BE2C (cell line): ENCODE measurements around the gene CLDND1.
"Not testable (repeated sequence)": the region's sequence is repeated elsewhere in the genome, so short reads cannot be mapped to it uniquely, and the experiment has no call there.

ENCODE experiments used
- DNase-seq: peaks from one replicate; pipeline ENCODE4 v3.0.0-alpha.2; 2020
- H3K27me3 ChIP-seq: fragments of 250-450 bp; sonication (Bioruptor Pico); 2 replicates; pipeline ENCODE4 v1.5.1; 2020; ENCODE audit warnings: mild to moderate bottlenecking
- H3K36me3 ChIP-seq: fragments of 250-450 bp; sonication (Bioruptor Pico); 2 replicates; pipeline ENCODE4 v1.5.1; 2020; ENCODE audit warnings: mild to moderate bottlenecking
- H3K4me1 ChIP-seq: fragments of 250-450 bp; sonication (Bioruptor Pico); 2 replicates; pipeline ENCODE4 v1.5.1; 2020
- H3K4me3 ChIP-seq: 2 replicates; pipeline ENCODE4 v1.5.1; 2011; ENCODE audit warnings: low read depth, low read length
- H3K9me3 ChIP-seq: fragments of 250-450 bp; sonication (Bioruptor Pico); 2 replicates; pipeline ENCODE4 v1.5.1; 2020
- CTCF ChIP-seq: IDR thresholded peaks from 2 replicates; pipeline ENCODE4 v1.5.1; 2012; ENCODE audit warnings: mild to moderate bottlenecking, low read depth, low read length

Gene CLDND1

GRCh38 chr3:98564282-98565005, 41.7 kb upstream of the CLDND1 start:
- no peak for TF ChIP-seq CTCF
- DNase-seq, result no peak
- no peak overlapping the region for H3K4me3 ChIP-seq
- H3K27me3 ChIP-seq, result peaks cover 2% of the 10 kb centered on the region; the same call in 1 of the 2 replicates
- no peaks in the 10 kb centered on the region for H3K36me3 ChIP-seq
- no peaks in the 10 kb centered on the region for H3K4me1 ChIP-seq
- H3K9me3 ChIP-seq, result no peaks in the 10 kb centered on the region

- H3K4me3 ChIP-seq, result no peak overlapping the region
- no peaks in the 10 kb centered on the region for H3K4me1 ChIP-seq
- H3K36me3 ChIP-seq, result no peaks in the 10 kb centered on the region
- no peak for DNase-seq
- H3K27me3 ChIP-seq, result peaks cover 2% of the 10 kb centered on the region; the same call in 1 of the 2 replicates
- TF ChIP-seq CTCF, result no peak
- no peaks in the 10 kb centered on the region for H3K9me3 ChIP-seq
Measured at GRCh38 chr3:98563661-98564281, 41.1 kb upstream of the CLDND1 start.

- H3K4me1 ChIP-seq, result no peaks in the 10 kb centered on the region
- H3K36me3 ChIP-seq, result no peaks in the 10 kb centered on the region
- H3K4me3 ChIP-seq, result no peak overlapping the region
- TF ChIP-seq CTCF, result no peak
- no peak for DNase-seq
- peaks cover 11% of the 10 kb centered on the region for H3K27me3 ChIP-seq
- no peaks in the 10 kb centered on the region for H3K9me3 ChIP-seq
Measured at GRCh38 chr3:98561727-98562521, 39.2 kb upstream of the CLDND1 start.

- TF ChIP-seq CTCF, result no peak
- H3K4me1 ChIP-seq, result no peaks in the 10 kb centered on the region
- peaks cover 18% of the 10 kb centered on the region for H3K27me3 ChIP-seq
- no peaks in the 10 kb centered on the region for H3K9me3 ChIP-seq
- no peak for DNase-seq
- H3K36me3 ChIP-seq, result no peaks in the 10 kb centered on the region
- no peak overlapping the region for H3K4me3 ChIP-seq
Measured at GRCh38 chr3:98560911-98561310, 38.2 kb upstream of the CLDND1 start.

GRCh38 chr3:98559769-98560168, 37.1 kb upstream of the CLDND1 start:
- H3K4me1 ChIP-seq, DNase-seq, H3K4me3 ChIP-seq, H3K9me3 ChIP-seq, H3K36me3 ChIP-seq: not testable (repeated sequence)
- H3K27me3 ChIP-seq, result peaks cover 23% of the 10 kb centered on the region

GRCh38 chr3:98558100-98558827, 35.6 kb upstream of the CLDND1 start:
- no peak for TF ChIP-seq CTCF
- Histone ChIP-seq H3K27me3 (peaks cover 27% of the 10 kb centered on the region), H3K36me3 (no peaks in the 10 kb centered on the region), H3K4me3 (no peak overlapping the region), H3K4me1 (no peaks in the 10 kb centered on the region), H3K9me3 (no peaks in the 10 kb centered on the region)
- DNase-seq, result no peak
